Measurements from ENCODE around the gene CGNL1. TPM values are rescaled to one million over a fixed set of nuclear protein-coding genes. Genes with fewer than 3 reads are reported as not detected.

Gene CGNL1
- total RNA-seq, 1 donor from 2014 or later: 11.0 TPM

GRCh38 chr15:57519806-57520205 lies 143.5 kb downstream of the CGNL1 start:
- Mint-ChIP-seq H3K9me3 (ENCODE audit: unreplicated experiment) (no peaks in the 10 kb centered on the region), H3K27me3 (ENCODE audit: low read depth, unreplicated experiment) (peaks cover 4% of the 10 kb centered on the region), H3K27ac (ENCODE audit: unreplicated experiment) (no peak overlapping the region), H3K36me3 (ENCODE audit: low read depth, unreplicated experiment) (peaks cover 19% of the 10 kb centered on the region), H3K4me3 (ENCODE audit: unreplicated experiment) (no peak overlapping the region), H3K4me1 (ENCODE audit: low read depth, unreplicated experiment) (peaks cover 10% of the 10 kb centered on the region)
- FAIRE-seq (no peak), DNase-seq (ENCODE audit: low read depth) (no peak)
- H3K9ac ChIP-seq (ENCODE audit: low read length): no peak overlapping the region
- H3K4me2 ChIP-seq (ENCODE audit: low read length): no peak overlapping the region
- no peaks in the 10 kb centered on the region for H3K4me1 ChIP-seq (ENCODE audit: insufficient read depth, low read length)
- no peak for TF ChIP-seq CTCF (IDR thresholded peaks at IDR 0.05; ENCODE audit: insufficient read depth, low read depth, low read length)
- no peak for TF ChIP-seq EZH2 (IDR thresholded peaks at IDR 0.05; ENCODE audit: insufficient read depth, low read length)
- no peaks in the 10 kb centered on the region for H3K9me3 ChIP-seq (ENCODE audit: insufficient read depth, low read depth, low read length)
- H3K4me3 ChIP-seq (ENCODE audit: insufficient read depth, low read depth, low read length): no peak overlapping the region
- H3K79me2 ChIP-seq (ENCODE audit: insufficient read depth, low read length): no peaks in the 10 kb centered on the region
- H3K36me3 ChIP-seq (ENCODE audit: insufficient read depth, low read length): no peaks in the 10 kb centered on the region
- H3K27ac ChIP-seq (ENCODE audit: low read depth, low read length): no peak overlapping the region
- no peaks in the 10 kb centered on the region for H4K20me1 ChIP-seq (ENCODE audit: insufficient read depth, low read length)
- H2AFZ ChIP-seq (ENCODE audit: low read depth, low read length): no peak overlapping the region
- peaks cover 4% of the 10 kb centered on the region for H3K27me3 ChIP-seq (ENCODE audit: insufficient read depth, low read length)

GRCh38 chr15:57521503-57521902 lies 145.2 kb downstream of the CGNL1 start:
- Mint-ChIP-seq H3K4me1 (ENCODE audit: low read depth, unreplicated experiment) (peaks cover 10% of the 10 kb centered on the region), H3K27ac (ENCODE audit: unreplicated experiment) (no peak overlapping the region), H3K27me3 (ENCODE audit: low read depth, unreplicated experiment) (peaks cover 4% of the 10 kb centered on the region), H3K36me3 (ENCODE audit: low read depth, unreplicated experiment) (peaks cover 19% of the 10 kb centered on the region), H3K4me3 (ENCODE audit: unreplicated experiment) (no peak overlapping the region), H3K9me3 (ENCODE audit: unreplicated experiment) (no peaks in the 10 kb centered on the region)
- Histone ChIP-seq H2AFZ (ENCODE audit: low read depth, low read length) (no peak overlapping the region), H3K36me3 (ENCODE audit: insufficient read depth, low read length) (no peaks in the 10 kb centered on the region), H3K4me2 (ENCODE audit: low read length) (no peak overlapping the region), H3K4me1 (ENCODE audit: insufficient read depth, low read length) (peaks cover 3% of the 10 kb centered on the region), H3K4me3 (ENCODE audit: insufficient read depth, low read depth, low read length) (no peak overlapping the region), H3K27ac (ENCODE audit: low read depth, low read length) (no peak overlapping the region), H3K9ac (ENCODE audit: low read length) (no peak overlapping the region), H4K20me1 (ENCODE audit: insufficient read depth, low read length) (no peaks in the 10 kb centered on the region), H3K79me2 (ENCODE audit: insufficient read depth, low read length) (no peaks in the 10 kb centered on the region), H3K27me3 (ENCODE audit: insufficient read depth, low read length) (peaks cover 4% of the 10 kb centered on the region), H3K9me3 (ENCODE audit: insufficient read depth, low read depth, low read length) (no peaks in the 10 kb centered on the region)
- FAIRE-seq (no peak), DNase-seq (ENCODE audit: low read depth) (no peak)
- TF ChIP-seq CTCF (IDR thresholded peaks at IDR 0.05; ENCODE audit: insufficient read depth, low read depth, low read length): no peak
- TF ChIP-seq EZH2 (IDR thresholded peaks at IDR 0.05; ENCODE audit: insufficient read depth, low read length): no peak

- H3K4me1 ChIP-seq (ENCODE audit: insufficient read depth, low read length): peaks cover 7% of the 10 kb centered on the region
- peaks cover 4% of the 10 kb centered on the region for H3K27me3 Mint-ChIP-seq (ENCODE audit: low read depth, unreplicated experiment)
- H3K36me3 ChIP-seq (ENCODE audit: insufficient read depth, low read length): no peaks in the 10 kb centered on the region
- H4K20me1 ChIP-seq (ENCODE audit: insufficient read depth, low read length): no peaks in the 10 kb centered on the region
- no peak overlapping the region for H3K27ac Mint-ChIP-seq (ENCODE audit: unreplicated experiment)
- H3K4me2 ChIP-seq (ENCODE audit: low read length): no peak overlapping the region
- H2AFZ ChIP-seq (ENCODE audit: low read depth, low read length): no peak overlapping the region
- peaks cover 10% of the 10 kb centered on the region for H3K4me1 Mint-ChIP-seq (ENCODE audit: low read depth, unreplicated experiment)
- no peaks in the 10 kb centered on the region for H3K79me2 ChIP-seq (ENCODE audit: insufficient read depth, low read length)
- no peak overlapping the region for H3K9ac ChIP-seq (ENCODE audit: low read length)
- no peak overlapping the region for H3K4me3 ChIP-seq (ENCODE audit: insufficient read depth, low read depth, low read length)
- peaks cover 4% of the 10 kb centered on the region for H3K27me3 ChIP-seq (ENCODE audit: insufficient read depth, low read length)
- H3K27ac ChIP-seq (ENCODE audit: low read depth, low read length): no peak overlapping the region
- H3K9me3 ChIP-seq (ENCODE audit: insufficient read depth, low read depth, low read length): no peaks in the 10 kb centered on the region
- H3K9me3 Mint-ChIP-seq (ENCODE audit: unreplicated experiment): no peaks in the 10 kb centered on the region
- H3K36me3 Mint-ChIP-seq (ENCODE audit: low read depth, unreplicated experiment): peaks cover 14% of the 10 kb centered on the region
- DNase-seq (ENCODE audit: low read depth) (no peak), FAIRE-seq (no peak)
- TF ChIP-seq CTCF (IDR thresholded peaks at IDR 0.05; ENCODE audit: insufficient read depth, low read depth, low read length) (no peak), EZH2 (IDR thresholded peaks at IDR 0.05; ENCODE audit: insufficient read depth, low read length) (no peak)
- H3K4me3 Mint-ChIP-seq (ENCODE audit: unreplicated experiment): no peak overlapping the region
Observed at GRCh38 chr15:57522148-57522547, 145.8 kb downstream of the CGNL1 start.

Data from astrocyte (in vitro differentiated cells and primary cell).